Glomerular endothelial cell (primary cell): ENCODE measurements around the gene SLC27A5. TPM values are rescaled to one million over a fixed set of nuclear protein-coding genes. Genes with fewer than 3 reads are reported as not detected.
"Not testable (repeated sequence)": the region's sequence is repeated elsewhere in the genome, so short reads cannot be mapped to it uniquely, and the experiment has no call there.

Source experiments
- DNase-seq: peaks from one replicate; pipeline ENCODE4 v3.0.0-alpha.2; 2011; ENCODE audit warnings: low read depth, low spot score; ENCODE audit errors: extremely low read depth
- total RNA-seq: library from RNA; depleted of rRNA; stranded (reverse); fragments of >200 nt; gene quantifications from 2 replicates; pipeline ENCODE4 v1.2.3, GENCODE V29; 2015

Gene SLC27A5
- total RNA-seq, 1 donor from 2014 or later = 8.7 TPM

DNA sequence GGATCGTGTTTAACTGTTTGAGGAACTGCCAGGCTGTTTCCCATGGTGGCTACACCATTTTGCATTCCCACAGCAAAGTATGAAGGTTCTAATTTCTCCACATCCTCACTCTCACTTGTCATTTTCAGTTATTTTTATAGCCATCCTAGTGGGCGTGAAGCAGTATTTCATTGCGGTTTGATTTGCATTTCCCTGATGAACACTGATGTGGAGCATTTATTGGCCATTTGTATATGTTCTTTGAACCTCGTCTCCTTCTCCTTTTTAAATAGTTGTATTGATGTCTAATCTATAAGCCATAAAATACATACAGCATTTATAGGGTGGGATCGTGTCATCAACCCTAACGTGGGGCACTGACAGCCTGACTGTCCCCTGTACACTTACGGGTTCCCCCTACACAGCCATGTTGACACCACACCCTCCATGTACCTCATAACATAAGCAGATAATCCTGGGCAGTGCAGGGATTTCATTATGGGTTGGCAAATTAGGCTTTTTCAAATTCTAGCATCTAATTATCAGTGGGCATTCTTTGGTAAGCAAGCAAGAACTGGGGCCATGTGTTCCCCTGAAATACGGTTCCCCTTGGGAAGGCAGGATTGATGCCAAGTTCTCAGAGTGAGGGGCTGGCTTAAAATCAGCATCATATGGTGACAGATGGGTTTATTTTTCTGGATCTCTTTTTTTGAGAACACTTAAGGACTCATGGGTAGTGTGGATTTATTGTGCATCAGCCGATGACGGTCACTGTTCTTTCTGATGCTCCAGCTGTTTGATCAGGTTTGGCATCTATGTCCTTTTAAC, 19.4 kb upstream of the SLC27A5 start:
- no peak for DNase-seq

DNA sequence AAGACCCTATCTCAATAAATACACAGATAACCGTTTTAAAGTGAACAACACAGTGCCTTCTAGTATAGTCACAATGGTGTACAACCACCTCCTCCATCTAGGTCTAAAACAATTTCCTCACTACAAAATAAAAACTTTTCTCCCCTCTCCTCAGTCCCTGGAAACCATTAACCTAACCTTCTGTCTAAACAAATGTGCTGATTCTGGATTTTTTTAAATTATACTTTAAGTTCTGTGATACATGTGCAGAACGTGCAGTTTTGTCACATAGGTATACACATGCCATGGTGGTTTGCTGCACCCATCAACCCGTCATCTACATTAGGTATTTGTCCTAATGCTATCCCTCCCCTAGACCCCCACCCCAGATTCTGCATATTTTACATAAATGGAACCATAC, 17.6 kb upstream of the SLC27A5 start:
- no peak for DNase-seq

DNA sequence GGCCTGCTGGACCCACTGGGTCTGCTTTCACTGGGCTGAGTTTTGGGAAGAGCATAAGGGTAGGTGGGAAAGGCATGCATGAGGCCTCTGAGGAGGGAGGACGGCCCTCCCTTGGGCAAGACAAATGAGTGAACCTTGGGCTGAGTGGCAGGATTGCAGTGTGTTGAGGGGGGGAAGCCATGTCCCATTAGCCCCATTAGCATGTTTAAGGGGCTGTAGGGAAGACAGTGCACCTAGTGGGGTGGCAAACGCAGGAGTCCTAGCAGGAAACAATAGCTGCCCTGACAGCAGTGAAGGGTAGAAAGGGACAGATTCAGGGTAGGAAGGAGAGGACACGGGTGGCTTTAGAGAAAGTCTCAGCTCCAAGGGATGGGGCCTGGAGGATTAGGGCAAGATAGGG, 10.9 kb upstream of the SLC27A5 start:
- DNase-seq = no peak

DNA sequence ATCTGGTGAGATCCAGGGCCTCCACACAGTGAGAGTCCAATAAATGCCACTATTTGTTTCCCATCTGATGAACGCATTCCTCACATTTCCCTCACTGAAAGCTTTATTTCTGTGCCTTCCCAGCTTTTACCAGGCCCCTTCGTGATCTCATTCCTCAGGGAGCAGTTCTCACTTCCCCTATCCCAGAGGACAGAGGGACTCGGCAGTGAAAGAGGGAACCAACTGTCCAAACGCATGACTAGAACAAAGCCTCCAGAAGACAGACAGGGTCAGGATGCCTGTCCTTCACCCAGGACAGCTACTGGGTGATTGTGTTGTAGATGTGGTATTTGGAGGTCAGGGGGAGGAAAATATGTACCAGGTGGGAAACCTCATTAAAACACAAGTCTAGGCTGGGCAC, 9.9 kb upstream of the SLC27A5 start:
- DNase-seq = no peak

DNA sequence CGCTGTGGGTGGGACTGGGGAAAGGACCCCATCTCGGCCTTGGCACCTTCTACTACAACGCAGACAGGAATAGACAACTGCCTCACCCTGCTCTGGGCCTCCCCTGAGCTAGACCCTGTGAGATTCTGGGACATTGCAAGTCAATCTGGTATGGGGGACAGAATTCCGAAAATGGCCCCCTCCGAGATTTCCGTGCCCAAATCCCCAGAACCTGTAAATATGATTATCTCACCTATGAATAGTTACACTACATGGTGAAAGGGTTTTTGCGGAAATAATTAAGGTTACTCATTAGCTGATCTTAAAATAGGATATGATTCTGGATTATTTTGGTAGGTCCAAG, 8.4 kb upstream of the SLC27A5 start:
- no peak for DNase-seq

GRCh38 chr19:58519355-58520256, 7.8 kb upstream of the SLC27A5 start, which contains the start of gene ZBTB45:
Gene ZBTB45, minus strand, starts transcription at chr19:58519810. Its CDS starts 2,137 bp downstream, at chr19:58517673.
- DNase-seq = peak; percentile 70

GRCh38 chr19:58519087-58519354, 7.2 kb upstream of the SLC27A5 start:
- DNase-seq = no peak

DNA sequence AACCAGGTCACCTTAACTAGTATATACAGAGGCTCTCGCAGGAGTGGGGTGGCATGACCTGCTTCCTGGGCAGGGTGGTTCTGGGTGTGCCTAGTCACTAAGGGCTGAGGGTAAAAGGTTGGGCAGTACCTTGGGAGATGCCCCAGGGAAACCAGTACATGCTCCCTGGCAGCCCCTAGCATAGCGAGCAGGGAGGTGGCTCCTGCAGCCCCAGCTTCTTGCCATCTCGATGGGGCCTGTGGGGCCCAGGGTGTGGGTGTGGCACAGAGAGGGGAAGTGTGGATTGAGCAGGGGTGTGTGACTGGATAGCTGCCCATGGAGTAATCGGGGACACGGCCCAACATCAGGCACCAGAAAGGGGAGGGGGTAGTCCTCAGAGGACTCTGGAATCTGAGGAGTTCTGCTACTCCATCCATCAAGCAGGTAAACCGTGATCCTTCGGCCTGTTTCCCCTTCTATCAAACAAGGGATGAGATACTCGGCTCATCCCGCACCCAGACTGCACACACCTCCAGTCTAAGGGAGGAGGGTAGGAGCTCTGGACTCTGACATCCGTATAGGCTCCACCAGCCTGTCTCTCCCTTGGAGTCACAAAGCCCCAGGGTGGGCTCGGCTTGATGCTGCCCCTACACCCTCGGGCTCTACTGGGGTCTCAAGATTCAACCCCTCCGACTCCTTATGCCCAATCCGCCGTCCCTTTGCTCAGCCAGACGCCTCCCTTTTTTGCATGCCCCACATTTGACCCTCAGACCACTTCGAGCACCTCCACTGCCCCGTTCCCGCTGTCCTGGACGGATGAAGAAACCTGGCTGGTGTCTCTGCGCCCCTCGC, 6.7 kb upstream of the SLC27A5 start:
- DNase-seq = no peak

DNA sequence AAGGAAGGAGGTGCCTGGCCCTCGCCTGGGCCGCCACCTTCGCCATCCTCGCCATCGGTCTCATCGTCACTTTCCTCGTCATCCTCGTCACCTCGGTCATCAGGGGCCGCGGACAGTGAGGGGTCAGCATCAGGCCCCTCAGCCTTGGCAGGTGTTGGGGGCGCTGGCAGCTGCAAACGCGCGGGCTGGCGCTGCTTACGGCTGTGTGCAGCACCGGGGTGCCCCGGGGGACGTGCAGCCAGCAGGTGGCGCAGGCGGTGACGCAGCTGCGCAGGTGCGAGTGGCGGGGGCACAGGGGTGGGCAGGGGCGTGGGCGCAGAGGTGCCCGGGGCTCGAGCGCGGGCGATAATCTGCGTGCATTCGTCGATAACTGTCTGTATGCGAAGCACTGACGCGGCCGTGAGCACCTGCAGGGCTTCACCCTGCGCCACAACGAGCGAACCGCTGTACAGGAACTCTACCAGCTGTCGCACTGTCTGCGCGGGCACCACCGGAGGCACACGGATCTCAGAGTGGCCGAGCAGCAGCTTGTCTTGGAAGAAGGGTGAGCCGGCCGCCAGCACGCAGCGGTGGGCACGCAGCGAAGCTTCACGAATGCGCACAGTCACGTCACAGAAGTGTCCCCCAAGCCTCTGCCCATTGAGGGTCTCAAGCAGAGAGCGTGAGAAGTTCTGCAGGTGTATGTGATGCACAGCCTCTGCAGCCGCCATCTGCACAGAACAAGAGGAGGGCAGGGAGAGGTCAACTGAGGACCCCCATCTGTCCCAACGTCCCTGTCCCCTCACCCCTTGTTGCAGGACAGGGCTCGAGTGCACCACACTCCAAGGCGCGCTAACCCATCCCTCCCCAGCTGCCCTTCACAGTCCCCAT, 5.4 kb upstream of the SLC27A5 start:
- DNase-seq = no peak

GRCh38 chr19:58516246-58516836, 4.5 kb upstream of the SLC27A5 start:
- DNase-seq = no peak

DNA sequence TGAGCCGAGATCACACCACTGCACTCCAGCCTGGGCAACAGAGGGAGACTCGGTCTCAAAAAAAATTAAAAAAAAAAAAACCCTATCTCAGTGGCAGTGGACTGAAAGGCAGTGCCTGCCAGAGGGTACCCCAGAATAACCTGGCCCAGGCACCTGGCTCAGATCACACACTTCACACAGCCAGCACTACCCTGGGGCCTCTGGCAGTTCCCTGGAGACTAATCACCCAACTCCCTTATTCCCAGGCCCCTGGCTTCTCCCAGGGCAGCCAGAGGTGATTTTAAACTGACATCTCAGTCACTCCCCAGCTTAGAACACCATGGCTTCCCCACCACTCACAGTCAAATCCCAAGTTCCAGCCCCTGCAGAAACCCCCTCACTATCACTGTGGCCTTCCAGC, 3.5 kb upstream of the SLC27A5 start:
- DNase-seq = no peak

- DNase-seq = no peak
Measured at GRCh38 chr19:58514564-58515022, 2.8 kb upstream of the SLC27A5 start.

DNA sequence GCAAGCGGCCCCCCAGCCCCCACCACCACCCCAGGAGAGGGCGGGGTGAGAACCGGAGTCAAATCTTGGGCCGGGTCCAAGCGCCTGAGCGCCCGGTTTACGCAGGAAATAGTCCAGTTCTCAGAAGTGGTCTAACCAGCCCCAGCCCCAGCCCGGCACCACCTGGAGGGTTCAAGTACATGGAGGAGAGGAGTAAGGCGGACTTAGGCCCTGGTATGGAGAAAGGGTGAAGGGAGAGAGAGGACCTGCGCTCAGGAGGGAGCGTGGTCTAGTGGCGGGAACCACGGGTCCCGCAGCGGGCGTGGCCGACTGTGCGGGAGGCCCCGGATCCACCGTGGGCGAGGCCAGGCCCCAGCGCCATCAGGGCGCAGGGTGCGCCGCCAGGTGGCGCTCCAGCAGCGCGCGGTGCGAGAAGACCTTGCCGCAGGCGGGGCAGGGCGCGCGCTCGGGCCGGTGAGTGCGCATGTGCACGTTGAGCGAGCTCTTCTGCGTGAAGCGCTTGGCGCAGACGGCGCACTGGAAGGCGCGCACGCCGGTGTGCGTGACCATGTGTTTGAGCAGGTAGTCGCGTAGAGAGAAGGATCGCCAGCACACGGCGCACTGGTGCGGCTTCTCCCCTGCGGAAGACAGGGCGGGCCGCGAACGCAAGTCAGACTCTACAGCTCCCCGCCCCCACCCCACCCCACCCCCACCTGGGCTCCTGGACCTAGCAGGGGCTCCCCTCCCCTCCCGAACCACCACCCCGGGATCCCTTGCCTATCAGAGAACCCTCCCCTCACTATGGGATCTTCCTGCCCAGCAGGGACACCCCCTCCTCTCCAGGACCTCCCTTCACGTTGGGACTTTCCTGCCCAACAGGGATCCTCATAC, 2.1 kb upstream of the SLC27A5 start:
- no peak for DNase-seq

- DNase-seq = no peak
Measured at GRCh38 chr19:58513213-58513693, 1.5 kb upstream of the SLC27A5 start.

- no peak for DNase-seq
Measured at GRCh38 chr19:58510084-58510862, 1.5 kb downstream of the SLC27A5 start.

DNA sequence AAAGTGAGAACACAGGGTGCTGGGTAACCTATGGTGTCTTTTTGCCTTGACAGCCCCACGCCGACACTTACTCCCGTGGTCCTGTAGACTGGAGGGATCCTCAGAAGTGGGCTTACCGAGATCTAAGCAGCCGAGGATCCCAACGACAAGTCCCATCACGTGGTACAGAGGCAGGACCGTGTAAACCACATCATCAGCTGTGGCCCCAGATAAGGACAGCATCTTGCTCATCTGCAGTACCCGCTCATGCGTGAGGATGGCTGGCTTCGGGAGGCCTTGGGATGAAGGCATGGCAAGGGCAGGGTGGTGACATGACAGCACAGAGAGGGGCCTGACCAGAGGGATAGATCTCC, 2.1 kb downstream of the SLC27A5 start:
- no peak for DNase-seq

DNA sequence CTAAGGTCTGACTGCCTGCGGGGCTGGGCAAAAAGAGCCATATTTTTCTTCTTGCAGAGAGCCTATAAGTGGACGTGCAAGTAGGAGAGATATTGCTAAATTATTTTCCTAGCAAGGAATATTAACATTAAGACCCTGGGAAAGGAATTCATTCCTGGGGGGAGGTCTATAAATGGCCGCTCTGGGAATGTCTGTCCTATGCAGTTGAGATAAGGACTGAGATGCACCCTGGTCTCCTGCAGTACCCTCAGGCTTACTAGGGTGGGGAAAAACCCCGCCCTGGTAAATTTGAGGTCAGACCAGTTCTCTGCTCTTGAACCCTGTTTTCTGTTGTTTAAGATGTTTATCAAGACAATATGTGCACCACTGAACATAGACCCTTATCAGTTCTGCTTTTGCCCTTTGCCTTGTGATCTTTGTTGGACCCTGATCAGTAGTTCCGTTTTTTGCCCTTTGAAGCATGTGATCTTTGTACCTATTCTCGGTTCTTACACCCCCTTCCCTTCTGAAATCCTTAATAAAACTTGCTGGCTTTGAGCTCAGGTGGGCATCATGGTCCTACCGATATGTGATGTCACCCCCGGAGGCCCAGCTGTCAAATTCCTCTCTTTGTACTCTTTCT, 4.1 kb downstream of the SLC27A5 start:
- not testable (repeated sequence) for DNase-seq

- DNase-seq = no peak
Measured at GRCh38 chr19:58500242-58500641, 11.6 kb downstream of the SLC27A5 start.
